Loucy (cell line): ENCODE results near the gene TRMT112.

Experiments used
- H2AFZ ChIP-seq: fragments of 200-600 bp; sonication (generic); 2 replicates; pipeline ENCODE4 v1.6.0; 2016; ENCODE audit warnings: antibody characterized with exemption, mild to moderate bottlenecking, low read length, moderate library complexity
- H3F3A ChIP-seq: fragments of 200-600 bp; 2 replicates; pipeline ENCODE4 v1.6.0; 2016; ENCODE audit warnings: antibody characterized with exemption, low read depth, mild to moderate bottlenecking
- H3K27me3 ChIP-seq: fragments of 200-600 bp; sonication (generic); 2 replicates; pipeline ENCODE4 v1.6.1; 2014; ENCODE audit warnings: low read length, mild to moderate bottlenecking; ENCODE audit not compliant: insufficient read depth, poor library complexity, severe bottlenecking
- H3K36me3 ChIP-seq: fragments of 200-600 bp; sonication (generic); 2 replicates; pipeline ENCODE4 v1.6.1; 2016; ENCODE audit warnings: low read length; ENCODE audit not compliant: insufficient read depth
- H3K4me1 ChIP-seq: fragments of 200-600 bp; sonication (generic); 2 replicates; pipeline ENCODE4 v1.5.1; 2014; ENCODE audit warnings: low read length, mild to moderate bottlenecking; ENCODE audit not compliant: insufficient read depth, poor library complexity, severe bottlenecking
- H3K4me2 ChIP-seq: fragments of 200-600 bp; sonication (generic); 2 replicates; pipeline ENCODE4 v1.6.0; 2014; ENCODE audit warnings: antibody characterized with exemption, low read length, low read depth, mild to moderate bottlenecking; ENCODE audit not compliant: poor library complexity, severe bottlenecking
- H3K4me3 ChIP-seq: fragments of 200-600 bp; sonication (generic); 2 replicates; pipeline ENCODE4 v1.5.1; 2014; ENCODE audit warnings: low read length, mild to moderate bottlenecking, mixed read lengths; ENCODE audit not compliant: poor library complexity, severe bottlenecking
- H3K79me2 ChIP-seq: fragments of 200-600 bp; sonication (generic); 2 replicates; pipeline ENCODE4 v1.6.1; 2014; ENCODE audit warnings: low read length; ENCODE audit not compliant: insufficient read depth
- H3K9ac ChIP-seq: fragments of 200-600 bp; sonication (generic); 2 replicates; pipeline ENCODE4 v1.6.0; 2014; ENCODE audit warnings: mild to moderate bottlenecking, low read depth, low read length, moderate library complexity; ENCODE audit not compliant: poor library complexity, severe bottlenecking
- H3K9me2 ChIP-seq: fragments of 200-600 bp; sonication (generic); replicated peaks from 2 replicates; pipeline ENCODE4 v1.6.1; 2016; ENCODE audit warnings: low read depth, low read length, mixed read lengths
- H3K9me3 ChIP-seq: fragments of 200-600 bp; sonication (generic); 2 replicates; pipeline ENCODE4 v1.6.1; 2014; ENCODE audit warnings: mild to moderate bottlenecking, antibody characterized with exemption, low read length, low read depth; ENCODE audit not compliant: insufficient read depth
- H4K20me1 ChIP-seq: fragments of 200-600 bp; sonication (generic); 2 replicates; pipeline ENCODE4 v1.6.0; 2014; ENCODE audit warnings: antibody characterized with exemption, low read length, mild to moderate bottlenecking; ENCODE audit not compliant: insufficient read depth, poor library complexity, severe bottlenecking
- CTCF ChIP-seq: fragments of 200-600 bp; sonication (generic); conservative IDR thresholded peaks from 2 replicates; pipeline ENCODE4 v1.5.1; 2014; ENCODE audit warnings: mild to moderate bottlenecking, antibody characterized with exemption, low read length
- EZH2phosphoT487 ChIP-seq: fragments of 200-600 bp; IDR thresholded peaks from 2 replicates; pipeline ENCODE4 v1.6.1; 2018; ENCODE audit warnings: antibody characterized with exemption, mild to moderate bottlenecking, moderate library complexity, borderline replicate concordance

The TRMT112 gene

GRCh38 chr11:64296236-64296635, 21.1 kb downstream of the TRMT112 start:
- Histone ChIP-seq H3K27me3 (peaks cover 5% of the 10 kb centered on the region), H3K9me3 (no peaks in the 10 kb centered on the region), H3K4me1 (peaks cover 6% of the 10 kb centered on the region), H3F3A (no peaks in the 10 kb centered on the region), H3K9me2 (no peaks in the 10 kb centered on the region), H3K4me2 (no peak overlapping the region), H3K36me3 (no peaks in the 10 kb centered on the region), H3K79me2 (no peaks in the 10 kb centered on the region), H4K20me1 (no peaks in the 10 kb centered on the region), H2AFZ (no peak overlapping the region), H3K4me3 (no peak overlapping the region), H3K9ac (no peak overlapping the region)
- TF ChIP-seq EZH2phosphoT487 (no peak), CTCF (no peak)

- no peak overlapping the region for H3K9ac ChIP-seq
- H4K20me1 ChIP-seq = no peaks in the 10 kb centered on the region
- no peaks in the 10 kb centered on the region for H3K36me3 ChIP-seq
- peaks cover 4% of the 10 kb centered on the region for H3K4me1 ChIP-seq
- H3K79me2 ChIP-seq = no peaks in the 10 kb centered on the region
- no peak overlapping the region for H3K4me2 ChIP-seq
- no peak overlapping the region for H2AFZ ChIP-seq
- H3K9me3 ChIP-seq = no peaks in the 10 kb centered on the region
- TF ChIP-seq EZH2phosphoT487 (no peak), CTCF (no peak)
- H3K4me3 ChIP-seq = no peak overlapping the region
- H3K27me3 ChIP-seq = peaks cover 5% of the 10 kb centered on the region
- no peaks in the 10 kb centered on the region for H3F3A ChIP-seq
- no peaks in the 10 kb centered on the region for H3K9me2 ChIP-seq
These were observed 21.6 kb downstream of the TRMT112 start for GRCh38 chr11:64295760-64296159.

GRCh38 chr11:64294774-64295173, 22.6 kb downstream of the TRMT112 start:
- Histone ChIP-seq H3K27me3 (peaks cover 1% of the 10 kb centered on the region), H3K79me2 (no peaks in the 10 kb centered on the region), H3K9me2 (no peaks in the 10 kb centered on the region), H3K9ac (no peak overlapping the region), H2AFZ (no peak overlapping the region), H3F3A (no peaks in the 10 kb centered on the region), H3K4me1 (no peaks in the 10 kb centered on the region), H3K4me2 (no peak overlapping the region), H3K4me3 (no peak overlapping the region), H4K20me1 (no peaks in the 10 kb centered on the region), H3K36me3 (no peaks in the 10 kb centered on the region), H3K9me3 (no peaks in the 10 kb centered on the region)
- TF ChIP-seq EZH2phosphoT487 = no peak
- no peak for TF ChIP-seq CTCF
